A673 (cell line): ENCODE results near the gene ARSG. TPM values are rescaled to one million over a fixed set of nuclear protein-coding genes. Genes with fewer than 3 reads are reported as not detected.
A peak's percentile ranks its signal among the peaks of the same experiment; 100 is the strongest.
"Not testable (repeated sequence)": the region's sequence is repeated elsewhere in the genome, so short reads cannot be mapped to it uniquely, and the experiment has no call there.

Experiments
- BruUV-seq: library from RNA; stranded (reverse); fragments of 400-500 nt; replicated peaks from 2 replicates; lab custom pipeline; 2021; lab: Mats Ljungman, UMichigan
- CTCF ChIA-PET: fragments of 300-600 bp; sonication (Branson Sonifier 250); formaldehyde crosslinking; loops from one replicate; lab custom pipeline; 2022; ENCODE audit warnings: antibody characterized with exemption; lab: Charles Lee
- POLR2A ChIA-PET: fragments of 300-600 bp; sonication (Branson Sonifier 250); formaldehyde crosslinking; loops from one replicate; lab custom pipeline; 2022; ENCODE audit warnings: antibody characterized with exemption; ENCODE audit not compliant: low non-redundant PET; lab: Charles Lee
- DNase-seq: peaks from one replicate; pipeline ENCODE4 v3.0.0-alpha.2; 2015; ENCODE audit warnings: low spot score
- H3K27ac ChIP-seq: fragments of 200-600 bp; sonication (generic); 2 replicates; pipeline ENCODE4 v1.5.1; 2016; ENCODE audit warnings: mixed run types, low read depth, mild to moderate bottlenecking, mixed read lengths, antibody characterized with exemption, low read length; ENCODE audit not compliant: poor library complexity, severe bottlenecking
- H3K27me3 ChIP-seq: fragments of 200-600 bp; sonication (generic); replicated peaks from 2 replicates; pipeline ENCODE4 v1.6.1; 2017; ENCODE audit warnings: mixed run types, low read depth, mild to moderate bottlenecking, mixed read lengths, antibody characterized with exemption, low read length; ENCODE audit not compliant: insufficient read depth, poor library complexity
- H3K36me3 ChIP-seq: fragments of 200-600 bp; sonication (generic); 2 replicates; pipeline ENCODE4 v1.6.1; 2016; ENCODE audit warnings: mixed run types, mild to moderate bottlenecking, mixed read lengths, antibody characterized with exemption, low read length; ENCODE audit not compliant: insufficient read depth, poor library complexity, severe bottlenecking
- H3K4me1 ChIP-seq: fragments of 200-600 bp; sonication (generic); 2 replicates; pipeline ENCODE4 v1.6.1; 2017; ENCODE audit warnings: mixed run types, mild to moderate bottlenecking, mixed read lengths, antibody characterized with exemption, low read length; ENCODE audit not compliant: insufficient read depth, poor library complexity, severe bottlenecking
- H3K4me3 ChIP-seq: fragments of 200-600 bp; sonication (generic); 2 replicates; pipeline ENCODE4 v1.5.1; 2016; ENCODE audit warnings: low read depth, mixed run types, mild to moderate bottlenecking, mixed read lengths, low read length; ENCODE audit not compliant: poor library complexity, severe bottlenecking
- H3K9me3 ChIP-seq: fragments of 200-600 bp; sonication (generic); 2 replicates; pipeline ENCODE4 v1.6.1; 2016; ENCODE audit warnings: mixed run types, low read depth, mild to moderate bottlenecking, mixed read lengths, antibody characterized with exemption, low read length; ENCODE audit not compliant: poor library complexity, severe bottlenecking
- CTCF ChIP-seq: fragments of 300-800, 200-600 bp; sonication (generic); conservative IDR thresholded peaks from 2 replicates; pipeline ENCODE4 v1.5.1; 2017; ENCODE audit warnings: low read depth, mild to moderate bottlenecking, antibody characterized with exemption, low read length, moderate library complexity, mixed read lengths
- EZH2 ChIP-seq: fragments of 200-600 bp; sonication (generic); IDR thresholded peaks from 2 replicates; pipeline ENCODE4 v1.6.1; 2017; ENCODE audit warnings: borderline replicate concordance, low read depth, mild to moderate bottlenecking, mixed read lengths, antibody characterized with exemption, low read length; ENCODE audit not compliant: poor library complexity, severe bottlenecking
- intact Hi-C: fragments of 100-400 bp; cut with micrococcal nuclease; formaldehyde crosslinking; loops from one replicate; pipeline ENCODE4 v1.10.0; 2022; ENCODE audit not compliant: unreplicated experiment
- total RNA-seq: library from RNA; stranded (reverse); gene quantifications from 2 replicates; pipeline ENCODE4 v1.2.3, GENCODE V29; 2021

The ARSG gene
- total RNA-seq, 1 experiment from 2014 or later, result 1.0 TPM

GRCh38 chr17:68401288-68401687 lies 110.0 kb downstream of the ARSG start:
- no TSS peak for BruUV-seq
- CTCF ChIA-PET, result no interaction called here

GRCh38 chr17:68403122-68403521 lies 111.8 kb downstream of the ARSG start:
- H3K4me1 ChIP-seq, result peaks cover 16% of the 10 kb centered on the region
- intact Hi-C loops, result no loop called here
- BruUV-seq, result no TSS peak
- no peak overlapping the region for H3K27ac ChIP-seq
- ChIA-PET CTCF (no interaction called here), POLR2A (no interaction called here)
- no peaks in the 10 kb centered on the region for H3K27me3 ChIP-seq
- H3K9me3 ChIP-seq, result no peaks in the 10 kb centered on the region
- DNase-seq, result no peak
- no peaks in the 10 kb centered on the region for H3K36me3 ChIP-seq
- H3K4me3 ChIP-seq, result no peak overlapping the region
- TF ChIP-seq CTCF (no peak), EZH2 (no peak)

More at GRCh38 chr17:68401288-68401687, 110.0 kb downstream of the ARSG start:
- no peaks in the 10 kb centered on the region for H3K36me3 ChIP-seq
- intact Hi-C loops, result no loop called here
- POLR2A ChIA-PET, result no interaction called here
- H3K4me3 ChIP-seq, result no peak overlapping the region
- DNase-seq, result no peak
- no peaks in the 10 kb centered on the region for H3K27me3 ChIP-seq
- no peaks in the 10 kb centered on the region for H3K9me3 ChIP-seq
- no peak overlapping the region for H3K27ac ChIP-seq
- peaks cover 16% of the 10 kb centered on the region for H3K4me1 ChIP-seq
- TF ChIP-seq CTCF (no peak), EZH2 (no peak)

GRCh38 chr17:68403837-68404236 lies 112.5 kb downstream of the ARSG start:
- peaks cover 11% of the 10 kb centered on the region for H3K4me1 ChIP-seq
- H3K9me3 ChIP-seq, BruUV-seq, CTCF ChIA-PET, POLR2A ChIA-PET, H3K4me3 ChIP-seq, H3K36me3 ChIP-seq, DNase-seq, H3K27me3 ChIP-seq, intact Hi-C loops, H3K27ac ChIP-seq: not testable (repeated sequence)

- POLR2A ChIA-PET, CTCF ChIA-PET, intact Hi-C loops, DNase-seq, H3K27me3 ChIP-seq, H3K27ac ChIP-seq, H3K9me3 ChIP-seq, H3K4me1 ChIP-seq, H3K36me3 ChIP-seq, BruUV-seq, H3K4me3 ChIP-seq: not testable (repeated sequence)
Observed at GRCh38 chr17:68407656-68408055, 116.4 kb downstream of the ARSG start.

GRCh38 chr17:68413597-68414560 lies 122.6 kb downstream of the ARSG start:
- DNase-seq, result peak; percentile 52
- CTCF ChIA-PET, H3K27me3 ChIP-seq, BruUV-seq, intact Hi-C loops, POLR2A ChIA-PET, H3K9me3 ChIP-seq, H3K36me3 ChIP-seq, H3K27ac ChIP-seq, H3K4me1 ChIP-seq: not testable (repeated sequence)
- peak overlapping the region; percentile 24 for H3K4me3 ChIP-seq

GRCh38 chr17:68414901-68415300 lies 123.6 kb downstream of the ARSG start:
- H3K4me1 ChIP-seq, H3K36me3 ChIP-seq, H3K9me3 ChIP-seq, H3K4me3 ChIP-seq, BruUV-seq, DNase-seq, POLR2A ChIA-PET, H3K27me3 ChIP-seq, intact Hi-C loops, H3K27ac ChIP-seq, CTCF ChIA-PET: not testable (repeated sequence)
